DMS79 (cell line): ENCODE measurements around the gene SOX11.
"Not testable (repeated sequence)": the region's sequence is repeated elsewhere in the genome, so short reads cannot be mapped to it uniquely, and the experiment has no call there.

Experiments used
- DNase-seq: peaks from one replicate; lab custom pipeline; 2025; lab: John Stamatoyannopoulos, UW

Gene SOX11

GRCh38 chr2:5691985-5692529 is at the start of gene SOX11:
Gene SOX11 (plus strand): TSS chr2:5692384. CDS start chr2:5692722, 338 bp downstream.
- DNase-seq: peak; percentile 92

- DNase-seq: not testable (repeated sequence)
Measured at GRCh38 chr2:5652734-5653133, 39.5 kb upstream of the SOX11 start.

GRCh38 chr2:5653756-5654155 is 38.4 kb upstream of the SOX11 start:
- DNase-seq: not testable (repeated sequence)

DNA sequence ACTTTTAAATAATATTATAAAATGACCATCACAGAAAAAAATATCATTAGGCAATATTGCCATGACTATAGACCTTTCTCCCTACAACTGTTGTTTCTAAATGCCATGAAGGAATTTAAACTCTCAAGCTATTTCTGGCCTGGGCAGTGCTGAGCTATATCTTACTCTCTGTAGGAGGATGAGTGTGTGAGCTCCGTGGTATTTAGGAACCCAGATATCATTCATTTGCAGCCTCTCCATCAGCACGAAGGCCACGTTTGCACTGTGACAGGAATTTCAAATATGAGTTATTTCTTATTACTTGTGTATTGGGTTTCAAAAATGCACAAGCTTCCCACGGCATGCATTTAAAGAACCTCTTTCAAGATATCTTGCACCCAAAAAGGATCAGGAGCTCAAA is 35.0 kb upstream of the SOX11 start:
- no peak for DNase-seq

DNA sequence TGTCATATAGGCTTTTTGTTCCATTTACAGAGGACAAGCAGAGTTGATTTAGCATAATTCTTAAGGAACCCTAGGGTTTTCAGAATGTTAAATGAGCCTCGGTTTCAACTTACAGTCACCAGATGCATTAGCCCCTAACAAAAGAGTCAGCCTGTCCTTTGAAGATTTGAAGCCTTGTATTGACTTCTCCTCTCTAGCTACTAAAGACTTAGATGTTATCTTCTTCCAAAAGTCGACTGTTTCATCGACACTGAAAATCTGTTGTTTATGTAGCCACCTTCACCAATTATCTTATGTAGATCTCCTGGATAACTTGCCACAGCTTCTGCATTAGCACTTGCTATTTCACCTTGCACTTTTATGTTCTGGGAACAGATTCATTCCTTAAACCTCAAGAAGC is 31.6 kb upstream of the SOX11 start:
- no peak for DNase-seq

DNA sequence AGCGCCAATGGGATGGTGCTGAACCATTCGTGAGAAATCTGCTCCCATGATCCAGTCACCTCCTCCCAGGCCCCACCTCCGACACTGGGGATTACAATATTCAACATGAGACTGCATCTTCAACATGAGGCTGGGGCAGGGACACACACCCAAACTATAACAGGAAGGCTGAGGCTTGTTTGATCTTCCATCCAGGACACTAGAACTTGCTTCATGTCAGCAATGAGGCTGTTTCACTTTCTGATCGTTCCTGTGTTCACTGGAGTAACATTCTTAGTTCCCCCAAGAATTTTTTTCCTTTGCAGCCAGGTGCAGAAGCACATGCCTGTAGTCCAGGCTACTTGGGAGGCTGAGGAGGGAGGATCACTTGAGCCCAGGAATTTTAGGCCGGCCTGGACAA is 30.8 kb upstream of the SOX11 start:
- no peak for DNase-seq

DNA sequence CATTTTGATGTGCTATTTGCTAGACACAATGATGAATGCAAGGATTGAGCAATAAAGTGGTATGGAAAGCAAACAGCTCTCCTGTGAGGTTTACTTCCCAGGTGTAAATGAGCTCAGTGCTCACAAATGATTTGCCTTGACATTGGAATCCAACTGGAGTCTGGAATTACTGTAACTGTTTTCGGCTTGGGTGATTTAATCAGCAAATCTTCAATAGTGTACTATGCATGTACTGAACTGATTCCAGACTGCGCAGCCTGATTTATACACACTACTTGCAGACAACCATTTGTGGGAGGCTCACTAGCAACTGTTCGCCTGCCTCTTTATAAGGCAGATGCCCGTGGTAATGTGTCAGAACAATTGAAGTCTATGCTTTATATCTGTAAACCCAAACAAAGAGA is 27.9 kb upstream of the SOX11 start:
- no peak for DNase-seq

- DNase-seq: no peak
Measured at GRCh38 chr2:5665066-5665465, 27.1 kb upstream of the SOX11 start.

GRCh38 chr2:5666798-5667197 is 25.4 kb upstream of the SOX11 start:
- no peak for DNase-seq

GRCh38 chr2:5667655-5668054 is 24.5 kb upstream of the SOX11 start:
- not testable (repeated sequence) for DNase-seq

GRCh38 chr2:5668682-5669250 is 23.4 kb upstream of the SOX11 start:
- DNase-seq: no peak

DNA sequence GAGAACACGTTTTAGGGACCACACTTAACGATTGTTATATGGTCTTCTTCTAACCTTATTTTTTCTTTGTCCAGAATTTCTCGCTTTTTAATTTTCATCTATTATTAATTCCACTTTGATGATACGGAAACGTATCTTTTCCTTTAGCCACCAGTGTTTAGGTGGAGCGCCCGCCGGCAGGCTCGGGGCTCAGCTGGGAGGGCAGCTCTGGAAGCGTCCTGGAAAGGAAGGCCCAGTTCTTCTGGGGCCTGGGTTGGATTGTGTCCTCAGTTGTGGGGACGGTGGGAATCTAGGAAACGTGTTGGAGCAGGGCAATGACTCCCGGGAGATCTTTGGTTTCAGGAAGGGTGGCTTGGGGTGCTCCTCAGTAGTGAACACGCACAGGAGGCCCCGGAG is 19.4 kb upstream of the SOX11 start:
- no peak for DNase-seq

DNA sequence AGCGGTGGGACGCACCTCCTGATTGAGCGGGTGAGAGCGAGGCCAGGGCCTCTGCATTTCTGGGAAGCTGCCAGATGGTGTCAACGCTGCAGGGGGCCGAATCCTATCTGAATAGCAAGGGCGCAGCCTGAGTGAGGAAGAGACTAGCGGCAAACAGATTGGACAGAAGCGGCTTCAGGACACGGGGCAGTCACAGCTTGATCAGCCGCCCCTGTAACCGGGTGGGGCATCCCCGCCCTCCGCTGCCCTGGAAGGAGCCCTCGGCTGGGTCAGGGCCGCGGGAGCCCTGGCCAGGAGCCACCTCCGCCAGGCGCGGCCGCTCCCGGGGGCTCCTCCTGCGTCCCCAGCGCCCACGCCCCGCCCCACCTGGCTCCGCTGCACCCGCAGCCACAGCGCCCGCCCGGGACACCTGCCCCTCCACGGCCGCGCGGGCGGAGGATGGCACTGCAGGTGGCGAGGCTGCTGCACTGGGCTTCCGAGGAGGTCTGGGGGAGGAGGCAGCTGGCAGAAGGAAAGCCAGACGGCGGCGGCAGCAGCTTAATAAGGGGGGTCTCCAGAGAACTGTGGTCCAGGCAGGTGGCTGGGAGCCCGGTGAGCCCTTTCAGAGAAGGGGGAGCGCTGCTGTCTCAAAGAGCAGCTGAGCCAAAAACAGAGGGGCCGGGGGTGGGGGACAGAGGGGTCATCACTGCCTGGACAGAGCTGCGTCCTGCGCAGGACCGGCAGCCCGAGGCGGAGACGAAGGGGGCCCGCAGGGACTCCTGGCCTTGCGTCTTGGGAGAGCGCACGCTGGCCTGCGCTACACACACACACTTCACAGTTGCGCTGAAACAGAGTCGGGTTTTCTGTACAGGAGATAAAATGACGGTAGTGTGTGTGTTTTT is 18.8 kb upstream of the SOX11 start:
- peak; percentile 18 for DNase-seq

- DNase-seq: no peak
Measured at GRCh38 chr2:5674026-5674340, 18.2 kb upstream of the SOX11 start.

GRCh38 chr2:5677133-5677532 is 15.1 kb upstream of the SOX11 start:
- no peak for DNase-seq

- no peak for DNase-seq
Measured at GRCh38 chr2:5683471-5683870, 8.7 kb upstream of the SOX11 start.

- no peak for DNase-seq
Measured at GRCh38 chr2:5685225-5685624, 7.0 kb upstream of the SOX11 start.

GRCh38 chr2:5686068-5686467 is 6.1 kb upstream of the SOX11 start:
- no peak for DNase-seq

DNA sequence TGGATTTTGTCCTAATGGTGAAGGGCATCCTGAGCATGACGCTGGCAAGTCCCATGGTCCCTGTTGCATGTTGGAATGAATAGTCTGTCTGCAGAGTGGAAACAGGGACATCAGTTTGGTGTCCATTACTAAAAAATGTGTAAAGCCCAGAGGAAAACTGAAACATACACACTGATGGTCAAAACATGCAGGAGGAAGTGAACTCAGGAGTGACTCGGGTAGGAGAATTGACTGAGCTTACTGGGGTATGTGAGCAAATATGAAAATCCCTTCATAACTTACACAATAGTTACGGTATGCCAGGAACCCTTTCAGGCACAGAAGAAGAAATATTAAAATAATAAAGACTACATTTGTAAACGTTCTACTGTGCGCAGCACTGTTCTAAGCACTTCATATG is 5.6 kb upstream of the SOX11 start:
- no peak for DNase-seq

DNA sequence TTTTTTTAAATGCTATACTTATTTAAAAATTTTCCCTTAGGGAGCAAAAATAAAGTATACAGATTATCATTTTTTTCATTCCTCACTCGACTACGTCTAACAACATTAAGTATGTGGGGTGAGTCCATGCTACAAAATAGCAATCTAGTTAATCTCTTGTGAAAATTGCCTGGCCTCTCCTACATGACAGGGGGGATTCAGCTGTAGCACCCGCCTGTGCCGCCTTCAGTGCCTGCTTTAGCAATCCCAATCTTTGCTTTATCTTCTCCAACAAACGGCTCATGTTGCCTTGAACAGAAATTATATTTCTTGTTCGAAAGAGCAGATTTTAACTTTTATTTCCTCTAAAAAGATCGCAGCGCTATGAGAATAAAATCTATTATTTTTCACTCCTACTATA is 2.4 kb upstream of the SOX11 start:
- DNase-seq: no peak

DNA sequence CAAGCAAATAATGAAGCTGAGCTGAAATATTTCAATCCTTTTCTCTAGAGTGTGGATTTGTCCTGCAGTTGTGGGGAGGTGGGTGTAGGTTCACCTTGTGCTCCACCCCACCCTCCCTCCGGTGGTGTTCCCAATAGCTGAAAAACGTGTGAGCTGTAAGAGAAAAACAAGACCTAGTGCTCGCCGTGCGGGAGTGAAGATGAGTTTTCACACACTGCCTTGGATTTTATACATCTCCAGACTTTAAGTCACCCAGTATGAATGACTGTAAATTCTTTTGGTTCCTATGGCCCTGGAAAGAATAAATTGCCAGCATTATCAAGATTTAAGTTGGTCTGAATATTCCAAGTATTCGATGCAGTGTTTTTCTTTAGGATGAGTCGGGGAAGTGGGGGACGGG is 1.9 kb upstream of the SOX11 start:
- peak; percentile 46 for DNase-seq

DNA sequence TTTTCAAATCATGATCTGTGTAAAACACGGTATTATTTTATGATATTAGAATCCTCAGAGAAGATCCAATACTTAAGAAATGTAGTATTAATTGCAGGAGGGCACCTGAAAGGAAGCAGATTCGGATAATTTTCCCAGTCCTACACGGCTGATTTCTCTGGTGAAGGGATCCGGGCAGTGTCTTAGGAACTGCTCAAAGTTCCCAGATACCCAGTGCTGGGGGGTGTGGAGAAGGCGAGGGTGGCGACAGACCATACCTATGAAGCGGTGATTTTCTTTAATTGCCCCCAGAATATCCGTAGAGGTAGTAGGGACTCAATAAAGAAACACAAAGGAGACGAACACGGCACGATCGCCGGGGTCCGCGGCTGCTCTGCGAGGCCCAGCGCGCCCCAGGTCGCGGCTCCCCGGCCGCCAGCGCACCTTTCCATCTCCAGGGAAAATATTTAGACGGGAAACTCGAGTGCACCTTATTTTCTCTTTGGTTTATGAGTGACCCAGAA is 1.4 kb upstream of the SOX11 start:
- no peak for DNase-seq

- peak; percentile 62 for DNase-seq
Measured at GRCh38 chr2:5691221-5691984, 781 bp upstream of the SOX11 start.
